IMR-90 (cell line): ENCODE data around the gene BCAS2. TPM values are rescaled to one million over a fixed set of nuclear protein-coding genes. Genes with fewer than 3 reads are reported as not detected.

Experiments
- ATAC-seq: fragments of 200-7000 bp; cut with Tn5 transposase; 2 replicates; pipeline ENCODE4 v1.9.1; 2020; ENCODE audit warnings: low read depth, mild to moderate bottlenecking, moderate library complexity
- BruUV-seq: library from RNA; stranded (reverse); fragments of 400-500 nt; replicated peaks from 2 replicates; lab custom pipeline; 2021; lab: Mats Ljungman, UMichigan
- CTCF ChIA-PET: fragments of 300-600 bp; formaldehyde crosslinking; extraction: SDS; loops from one replicate; lab custom pipeline; 2021; ENCODE audit warnings: antibody characterized with exemption; lab: Yijun Ruan, JAX
- POLR2A ChIA-PET: fragments of 300-600 bp; sonication (Branson Sonifier 250); formaldehyde crosslinking; loops from one replicate; lab custom pipeline; 2022; ENCODE audit warnings: antibody characterized with exemption; ENCODE audit not compliant: unreplicated experiment; lab: Charles Lee
- DNase-seq: peaks from one replicate; pipeline ENCODE4 v3.0.0; 2013
- H2AFZ ChIP-seq: replicated peaks from 2 replicates; pipeline ENCODE3; 2013; ENCODE audit warnings: low read length, mild to moderate bottlenecking; ENCODE audit not compliant: poor library complexity
- H2AK5ac ChIP-seq: 2 replicates; pipeline ENCODE4 v1.6.1; 2013; ENCODE audit warnings: low read depth, low read length, inconsistent platforms
- H2AK9ac ChIP-seq: replicated peaks from 2 replicates; pipeline ENCODE3; 2013; ENCODE audit warnings: mild to moderate bottlenecking, low read depth, low read length, moderate library complexity; ENCODE audit not compliant: poor library complexity
- H2BK120ac ChIP-seq: 2 replicates; pipeline ENCODE4 v1.6.1; 2013; ENCODE audit warnings: low read depth, low read length, inconsistent platforms
- H2BK15ac ChIP-seq: 3 replicates; pipeline ENCODE4 v1.6.1; 2013; ENCODE audit warnings: low read depth, low read length, inconsistent platforms
- H2BK20ac ChIP-seq: 2 replicates; pipeline ENCODE4 v1.6.1; 2013; ENCODE audit warnings: low read depth, mild to moderate bottlenecking, inconsistent platforms, low read length, moderate library complexity
- H2BK5ac ChIP-seq: 2 replicates; pipeline ENCODE4 v1.6.1; 2013; ENCODE audit warnings: mild to moderate bottlenecking, low read depth, low read length, inconsistent platforms; ENCODE audit not compliant: poor library complexity, severe bottlenecking
- H3K14ac ChIP-seq: replicated peaks from 2 replicates; pipeline ENCODE4 v1.6.1; 2013; ENCODE audit warnings: low read depth, low read length, inconsistent platforms
- H3K18ac ChIP-seq: 2 replicates; pipeline ENCODE4 v1.6.1; 2013; ENCODE audit warnings: low read depth, low read length, control low read depth
- H3K23ac ChIP-seq: 2 replicates; pipeline ENCODE4 v1.6.1; 2013; ENCODE audit warnings: low read depth, low read length, inconsistent platforms
- H3K27ac ChIP-seq: 2 replicates; pipeline ENCODE4 v1.5.1; 2013; ENCODE audit warnings: mild to moderate bottlenecking, control low read depth, low read length; ENCODE audit not compliant: insufficient read depth
- H3K27me3 ChIP-seq: 2 replicates; pipeline ENCODE4 v1.6.1; 2013; ENCODE audit warnings: low read length; ENCODE audit not compliant: control insufficient read depth, insufficient read depth
- H3K36me3 ChIP-seq: 2 replicates; pipeline ENCODE4 v1.6.1; 2013; ENCODE audit warnings: low read length, mixed read lengths; ENCODE audit not compliant: control insufficient read depth, insufficient read depth
- H3K4ac ChIP-seq: 2 replicates; pipeline ENCODE4 v1.6.1; 2013; ENCODE audit warnings: low read depth, low read length, inconsistent platforms
- H3K4me1 ChIP-seq: 2 replicates; pipeline ENCODE4 v1.6.1; 2013; ENCODE audit warnings: low read length, mixed read lengths; ENCODE audit not compliant: control insufficient read depth, insufficient read depth
- H3K4me2 ChIP-seq: 2 replicates; pipeline ENCODE4 v1.6.1; 2013; ENCODE audit warnings: low read depth, mild to moderate bottlenecking, control low read depth, low read length, moderate library complexity
- H3K4me3 ChIP-seq: 2 replicates; pipeline ENCODE4 v1.5.1; 2013; ENCODE audit warnings: low read depth, mild to moderate bottlenecking, control low read depth, low read length, moderate library complexity; ENCODE audit not compliant: insufficient read depth
- H3K56ac ChIP-seq: 2 replicates; pipeline ENCODE4 v1.6.1; 2013; ENCODE audit warnings: low read length, inconsistent platforms; ENCODE audit not compliant: insufficient read depth; ENCODE audit errors: extremely low read depth
- H3K79me1 ChIP-seq, 2 experiments: 2 replicates each; pipeline ENCODE4 v1.6.1; 2013; ENCODE audit warnings: low read length in 2 of 2, inconsistent platforms in 1 of 2, low read depth in 1 of 2
- H3K9ac ChIP-seq: 2 replicates; pipeline ENCODE4 v1.6.1; 2013; ENCODE audit warnings: low read depth, low read length, control low read depth
- H3K9me1 ChIP-seq: 2 replicates; pipeline ENCODE4 v1.6.1; 2013; ENCODE audit warnings: low read length, inconsistent platforms; ENCODE audit not compliant: insufficient read depth
- H3K9me3 ChIP-seq: 2 replicates; pipeline ENCODE4 v1.6.1; 2013; ENCODE audit warnings: low read length; ENCODE audit not compliant: control insufficient read depth, insufficient read depth
- H4K20me1 ChIP-seq: 2 replicates; pipeline ENCODE4 v1.6.1; 2013; ENCODE audit warnings: low read length, inconsistent platforms; ENCODE audit not compliant: insufficient read depth
- H4K5ac ChIP-seq: 2 replicates; pipeline ENCODE4 v1.6.1; 2013; ENCODE audit warnings: mild to moderate bottlenecking, low read depth, low read length, control low read depth
- H4K8ac ChIP-seq, 2 experiments: 2 replicates each; pipeline ENCODE4 v1.6.1; 2013; ENCODE audit warnings: low read depth in 2 of 2, low read length in 2 of 2, control low read depth in 1 of 2, inconsistent platforms in 1 of 2
- H4K91ac ChIP-seq: 2 replicates; pipeline ENCODE4 v1.6.1; 2013; ENCODE audit warnings: low read depth, low read length, inconsistent platforms; ENCODE audit not compliant: insufficient read depth
- CHD1 ChIP-seq: IDR thresholded peaks from 2 replicates; pipeline ENCODE4 v1.6.1; 2012; ENCODE audit warnings: low read depth, low read length, improper control_type of control experiment
- NFE2L2 ChIP-seq: fragments of 150-350 bp; IDR thresholded peaks from 2 replicates; pipeline ENCODE4 v1.6.1; 2016; ENCODE audit warnings: low read depth, mild to moderate bottlenecking, low read length
- POLR2A ChIP-seq: IDR thresholded peaks from 2 replicates; pipeline ENCODE4 v1.6.1; 2012; ENCODE audit warnings: mild to moderate bottlenecking, low read depth, low read length
- WGBS, 2 experiments: methylation state at CpG; one replicate each; pipeline versions ENCODE4 v1.1.5 to v1.1.7; 2013; ENCODE audit warnings: missing lambda C conversion rate in 2 of 2; ENCODE audit not compliant: insufficient read length in 1 of 2; ENCODE audit errors: extremely low coverage in 2 of 2; 5-methylcytosine and 5-hydroxymethylcytosine counted together
- dilution Hi-C: fragments of 300-500 bp; cut with HindIII; formaldehyde crosslinking; loops from one replicate; pipeline ENCODE4 v1.14.3; 2018; ENCODE audit warnings: low sequenced_read_pairs; ENCODE audit not compliant: unreplicated experiment
- in situ Hi-C: fragments of 300-500 bp; cut with MboI; formaldehyde crosslinking; loops from 3 replicates; pipeline ENCODE4 v1.14.3; 2019; ENCODE audit warnings: low sequenced_read_pairs, inconsistent platforms, mixed read lengths
- intact Hi-C: fragments of 100-400 bp; cut with micrococcal nuclease; formaldehyde crosslinking; loops from 2 replicates; pipeline ENCODE4 v1.10.0; 2022
- polyA plus RNA-seq, 3 experiments: library from polyadenylated mRNA; depleted of rRNA; stranded (reverse); fragments of >200 nt; gene quantifications; 2 replicates each; pipeline ENCODE4 v1.2.3, GENCODE V29; 2012; ENCODE audit warnings: low replicate concordance in 1 of 3
- total RNA-seq: library from RNA; depleted of rRNA; stranded (reverse); fragments of >200 nt; gene quantifications from 2 replicates; pipeline ENCODE4 v1.2.3, GENCODE V29; 2012

The BCAS2 gene
- total and polyA plus RNA-seq, 2 of the 4 experiments (the other 2 are of a cell fraction), result 15.4 to 23.1 TPM

DNA sequence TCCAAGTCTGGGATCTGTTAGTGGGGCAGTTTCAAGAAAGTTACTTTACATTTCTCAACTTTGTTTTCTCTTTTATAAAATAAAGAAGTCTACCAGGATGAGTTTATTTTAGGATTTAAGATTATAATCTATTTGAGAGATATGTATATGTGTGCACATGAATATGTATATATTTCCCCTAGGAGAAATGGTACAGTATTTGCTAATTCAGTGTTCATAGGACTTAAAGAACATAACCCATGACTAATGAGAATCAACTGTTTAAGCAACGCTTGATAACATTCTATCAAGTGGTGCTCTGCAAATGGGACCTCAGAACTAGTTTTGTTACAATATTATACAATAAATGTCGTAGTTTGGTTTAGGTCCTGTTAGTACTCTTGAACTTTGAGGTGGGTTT, 7.0 kb downstream of the BCAS2 start:
- Histone ChIP-seq H3K9me3 (no peaks in the 10 kb centered on the region), H3K27me3 (no peaks in the 10 kb centered on the region), H2BK5ac (no peak overlapping the region), H3K4me2 (no peak overlapping the region), H2AK9ac (no peak overlapping the region), H4K20me1 (no peaks in the 10 kb centered on the region), H4K5ac (no peak overlapping the region), H3K14ac (no peak overlapping the region), H3K4me3 (no peak overlapping the region), H3K79me1 (peaks cover 3 to 5% of the 10 kb centered on the region in 2 experiments; a peak in 3 of 4 replicates), H3K4ac (no peak overlapping the region), H2BK20ac (no peak overlapping the region), H3K9ac (no peak overlapping the region), H3K23ac (no peak overlapping the region), H3K18ac (no peak overlapping the region), H3K56ac (no peak overlapping the region), H2BK15ac (no peak overlapping the region), H4K91ac (no peak overlapping the region), H2AK5ac (no peak overlapping the region), H3K9me1 (no peaks in the 10 kb centered on the region), H3K36me3 (peaks cover 22% of the 10 kb centered on the region), H3K27ac (no peak overlapping the region), H2BK120ac (no peak overlapping the region), H3K4me1 (no peaks in the 10 kb centered on the region), H2AFZ (no peak overlapping the region), H4K8ac (no peak overlapping the region)
- intact Hi-C loops (no loop called here), dilution Hi-C loops (no loop called here), in situ Hi-C loops (no loop called here)
- TF ChIP-seq NFE2L2, result no peak
- no peak for TF ChIP-seq CHD1
- no peak for TF ChIP-seq POLR2A
- ATAC-seq, result no peak
- ChIA-PET POLR2A (no interaction called here), CTCF (no interaction called here)
- DNase-seq, result no peak
- no TSS peak for BruUV-seq
- WGBS, 2 experiments, result no CpG with 5 or more reads among the region's 2 CpGs
